CD4-positive, alpha-beta T cell treated with Interleukin-15 for 1 hour (primary cell): ENCODE data around the gene PAGE4.
A peak's percentile ranks its signal among the peaks of the same experiment; 100 is the strongest.

Experiments used
- DNase-seq: peaks from one replicate; pipeline ENCODE4 v3.0.0-alpha.2; 2020

Gene PAGE4

DNA sequence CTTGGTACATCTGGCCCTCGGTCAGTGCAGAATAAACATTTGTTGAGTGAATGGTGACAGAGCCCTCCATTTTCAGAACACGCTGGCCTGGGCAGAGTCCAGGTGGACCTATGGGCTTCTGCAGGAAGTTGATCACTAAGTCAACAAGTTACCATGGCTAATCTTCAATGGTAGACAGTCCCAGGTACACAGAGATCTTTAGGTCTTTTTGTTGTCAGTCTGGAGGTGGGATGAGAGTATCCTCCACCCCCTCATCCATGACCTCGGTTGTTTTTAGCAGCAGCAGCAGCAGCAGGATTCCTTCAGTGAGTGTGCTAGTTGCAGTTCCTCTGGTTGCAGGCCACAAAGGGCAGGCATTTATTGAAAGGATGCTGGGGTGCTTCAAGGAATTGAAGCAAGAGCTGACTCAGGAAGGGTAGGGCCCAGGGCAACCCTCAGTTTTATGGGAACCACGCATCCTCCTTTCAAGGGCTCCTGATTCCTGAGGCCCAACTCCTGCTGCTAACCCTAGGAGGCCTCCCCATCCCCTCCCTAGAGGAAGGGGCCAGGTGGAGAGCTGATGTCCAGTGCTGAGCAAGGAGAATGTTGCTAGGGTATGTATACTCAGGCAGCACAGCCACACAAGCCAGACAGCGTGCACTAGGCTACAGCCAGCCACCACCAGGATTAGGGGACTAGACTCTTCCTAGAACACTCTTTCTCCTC lies 48.4 kb downstream of the PAGE4 start:
- DNase-seq: no peak

DNA sequence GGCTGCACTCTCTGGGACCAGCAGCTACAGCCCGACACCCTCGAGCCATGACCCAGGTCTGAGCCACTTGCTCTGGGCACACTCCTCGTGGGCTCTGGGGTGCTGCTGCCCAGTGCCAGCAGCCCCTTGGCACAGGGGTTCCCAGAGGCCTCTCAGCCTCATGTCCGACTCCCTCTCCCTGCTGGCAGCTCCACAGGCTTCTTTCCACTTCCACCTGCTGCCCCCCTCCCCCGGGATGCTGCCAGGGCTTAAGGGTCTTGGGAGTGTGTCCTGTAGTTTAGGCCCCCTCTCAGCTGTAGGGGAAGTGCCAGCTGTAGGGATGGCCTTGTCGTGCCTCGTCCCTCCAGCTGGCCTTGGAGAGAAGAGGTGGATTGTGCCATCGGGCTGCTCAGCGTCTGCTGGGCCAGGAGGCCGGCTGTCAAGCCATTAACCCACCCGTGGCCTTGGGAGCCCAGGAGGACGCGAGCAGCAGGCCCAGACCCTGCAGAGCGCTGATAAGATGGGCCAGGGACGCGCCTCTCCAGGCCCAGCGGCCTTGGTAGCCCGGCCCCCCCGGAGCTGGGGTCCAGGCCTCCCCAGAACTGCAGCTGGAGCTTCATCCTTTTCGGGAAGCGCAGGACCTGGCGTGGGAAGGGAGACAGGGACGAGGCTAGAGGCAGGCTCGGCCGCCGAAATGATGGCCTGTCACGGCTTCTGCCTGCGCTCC lies 49.2 kb downstream of the PAGE4 start:
- no peak for DNase-seq

DNA sequence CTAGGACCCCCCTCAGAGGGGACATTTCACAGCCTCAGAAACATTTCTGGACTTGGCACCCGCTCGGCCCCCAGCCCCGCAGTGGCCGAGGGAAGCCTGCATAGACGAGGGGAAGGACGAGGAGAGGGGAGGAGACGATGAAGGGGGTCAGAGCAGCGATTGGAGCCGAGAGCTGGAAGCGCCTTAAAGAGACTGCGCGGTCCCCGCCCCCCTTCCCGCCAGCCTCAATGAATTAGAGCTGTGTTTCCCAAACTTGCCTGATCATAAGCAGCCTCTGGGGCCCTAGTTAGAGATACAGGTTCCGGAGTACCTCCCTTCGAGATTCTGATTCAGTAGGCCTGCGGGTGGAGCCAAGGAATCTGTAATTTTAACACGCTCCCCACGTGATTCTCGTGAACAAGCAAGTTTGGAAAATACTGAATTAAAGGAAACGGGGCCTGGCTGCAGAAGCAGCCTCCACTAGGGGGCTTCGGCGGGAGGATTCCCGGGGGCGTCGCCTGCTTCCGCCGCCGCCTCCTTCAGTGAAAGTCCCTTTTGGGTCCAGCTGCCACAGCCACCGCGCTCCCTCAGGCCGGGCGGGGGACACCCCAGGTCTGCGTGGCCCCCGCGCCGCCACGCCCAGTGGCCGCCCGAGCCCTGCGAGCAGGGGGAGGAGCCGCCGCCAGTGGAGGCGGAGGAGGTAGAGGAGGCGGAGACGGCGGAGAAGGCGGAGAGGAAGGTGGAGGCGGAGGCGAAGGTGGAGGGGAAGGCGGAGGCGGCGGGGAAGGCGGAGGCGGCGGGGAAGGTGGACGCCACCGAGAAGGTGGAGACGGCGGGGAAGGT lies 49.9 kb downstream of the PAGE4 start, which contains the start of gene USP27X:
Gene USP27X, plus strand, starts transcription at position 651 of the 822 bp plus-strand sequence. CDS start 824 bp downstream, outside the sequence.
- peak; percentile 89 for DNase-seq

DNA sequence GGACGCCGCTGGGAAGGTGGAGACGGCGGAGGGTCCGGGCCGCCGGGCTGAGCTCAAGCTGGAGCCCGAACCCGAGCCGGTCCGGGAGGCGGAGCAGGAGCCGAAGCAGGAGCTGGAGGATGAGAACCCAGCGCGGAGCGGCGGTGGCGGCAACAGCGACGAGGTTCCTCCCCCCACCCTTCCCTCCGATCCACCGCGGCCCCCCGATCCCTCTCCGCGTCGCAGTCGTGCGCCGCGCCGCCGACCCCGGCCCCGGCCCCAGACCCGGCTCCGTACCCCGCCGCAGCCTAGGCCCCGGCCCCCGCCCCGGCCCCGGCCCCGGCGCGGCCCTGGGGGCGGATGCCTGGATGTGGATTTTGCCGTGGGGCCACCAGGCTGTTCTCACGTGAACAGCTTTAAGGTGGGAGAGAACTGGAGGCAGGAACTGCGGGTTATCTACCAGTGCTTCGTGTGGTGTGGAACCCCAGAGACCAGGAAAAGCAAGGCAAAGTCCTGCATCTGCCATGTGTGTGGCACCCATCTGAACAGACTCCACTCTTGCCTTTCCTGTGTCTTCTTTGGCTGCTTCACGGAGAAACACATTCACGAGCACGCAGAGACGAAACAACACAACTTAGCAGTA lies 50.7 kb downstream of the PAGE4 start:
- no peak for DNase-seq

DNA sequence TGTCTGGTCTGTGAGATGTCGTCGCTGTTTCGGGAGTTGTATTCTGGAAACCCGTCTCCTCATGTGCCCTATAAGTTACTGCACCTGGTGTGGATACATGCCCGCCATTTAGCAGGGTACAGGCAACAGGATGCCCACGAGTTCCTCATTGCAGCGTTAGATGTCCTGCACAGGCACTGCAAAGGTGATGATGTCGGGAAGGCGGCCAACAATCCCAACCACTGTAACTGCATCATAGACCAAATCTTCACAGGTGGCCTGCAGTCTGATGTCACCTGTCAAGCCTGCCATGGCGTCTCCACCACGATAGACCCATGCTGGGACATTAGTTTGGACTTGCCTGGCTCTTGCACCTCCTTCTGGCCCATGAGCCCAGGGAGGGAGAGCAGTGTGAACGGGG lies 51.6 kb downstream of the PAGE4 start:
- no peak for DNase-seq
